ENCODE measurements around the gene UBASH3B. TPM values are rescaled to one million over a fixed set of nuclear protein-coding genes. Genes with fewer than 3 reads are reported as not detected.

Gene UBASH3B
- polyA plus RNA-seq, 10 donors, result 4.1 to 7.2 (median 5.7) TPM

- no peak for DNase-seq
These were observed 8.8 kb upstream of the UBASH3B start for GRCh38 chr11:122646549-122647340.

GRCh38 chr11:122647736-122648275, 7.7 kb upstream of the UBASH3B start:
- no peak for DNase-seq

- DNase-seq, result no peak
These were observed 6.4 kb upstream of the UBASH3B start for GRCh38 chr11:122649116-122649515.

- DNase-seq, result no peak
These were observed 4.9 kb upstream of the UBASH3B start for GRCh38 chr11:122650619-122651018.

- DNase-seq, result no peak
These were observed 3.0 kb upstream of the UBASH3B start for GRCh38 chr11:122652495-122652894.

GRCh38 chr11:122653916-122654585, 1.5 kb upstream of the UBASH3B start:
- no peak for DNase-seq

GRCh38 chr11:122656073-122656630, 630 bp downstream of the UBASH3B start:
- DNase-seq, result peak in 1 of 3 donors; percentile 78

GRCh38 chr11:122656631-122657101, 1.1 kb downstream of the UBASH3B start:
- DNase-seq, result peak in 2 of 3 donors; percentile 52 to 82

- DNase-seq, result no peak
These were observed 4.4 kb downstream of the UBASH3B start for GRCh38 chr11:122659676-122660554.

GRCh38 chr11:122661182-122661945, 5.8 kb downstream of the UBASH3B start:
- DNase-seq, result no peak

GRCh38 chr11:122663056-122663740, 7.7 kb downstream of the UBASH3B start:
- no peak for DNase-seq

GRCh38 chr11:122663764-122664163, 8.2 kb downstream of the UBASH3B start:
- DNase-seq, result no peak

GRCh38 chr11:122664188-122664587, 8.7 kb downstream of the UBASH3B start:
- no peak for DNase-seq

GRCh38 chr11:122665861-122666260, 10.3 kb downstream of the UBASH3B start:
- no peak for DNase-seq

- DNase-seq, result no peak
These were observed 11.2 kb downstream of the UBASH3B start for GRCh38 chr11:122666743-122667142.

GRCh38 chr11:122668562-122669090, 13.1 kb downstream of the UBASH3B start:
- no peak for DNase-seq

- DNase-seq, result no peak
These were observed 14.6 kb downstream of the UBASH3B start for GRCh38 chr11:122670131-122670530.

GRCh38 chr11:122671400-122671891, 15.9 kb downstream of the UBASH3B start:
- peak in 2 of 3 donors; percentile 55 to 82 for DNase-seq

- DNase-seq, result no peak
These were observed 17.4 kb downstream of the UBASH3B start for GRCh38 chr11:122672892-122673291.

- DNase-seq, result peak in 1 of 3 donors; percentile 36
These were observed 18.2 kb downstream of the UBASH3B start for GRCh38 chr11:122673701-122674100.
